PC-9 (cell line): Measurements from ENCODE around the gene RHOT1. TPM values are rescaled to one million over a fixed set of nuclear protein-coding genes. Genes with fewer than 3 reads are reported as not detected.
"Not testable (repeated sequence)": the region's sequence is repeated elsewhere in the genome, so short reads cannot be mapped to it uniquely, and the experiment has no call there.

Experiments used
- BruUV-seq: library from RNA; stranded (reverse); fragments of 400-500 nt; replicated peaks from 2 replicates; lab custom pipeline; 2021; lab: Mats Ljungman, UMichigan
- CTCF ChIA-PET: fragments of 300-600 bp; sonication (Branson Sonifier 250); formaldehyde crosslinking; loops from one replicate; lab custom pipeline; 2022; ENCODE audit warnings: antibody characterized with exemption; lab: Charles Lee
- POLR2A ChIA-PET: fragments of 300-600 bp; sonication (Branson Sonifier 250); formaldehyde crosslinking; loops from one replicate; lab custom pipeline; 2022; ENCODE audit warnings: antibody characterized with exemption; ENCODE audit not compliant: unreplicated experiment; lab: Charles Lee
- DNase-seq, 2 experiments: peaks; one replicate each; pipeline versions ENCODE4 v3.0.0 to v3.0.0-alpha.2; 2015 to 2022; ENCODE audit warnings: mixed read lengths in 1 of 2
- H2AFZ ChIP-seq: fragments of 200-600 bp; sonication (generic); 2 replicates; pipeline ENCODE4 v1.8.1; 2017; ENCODE audit warnings: antibody characterized with exemption
- H3F3A ChIP-seq: fragments of 200-600 bp; sonication (generic); 2 replicates; pipeline ENCODE4 v1.8.1; 2017; ENCODE audit warnings: antibody characterized with exemption, mild to moderate bottlenecking, low read depth; ENCODE audit not compliant: insufficient read depth
- H3K27ac ChIP-seq: fragments of 200-600 bp; sonication (generic); 2 replicates; pipeline ENCODE4 v1.6.1; 2016; ENCODE audit warnings: mixed run types
- H3K27me3 ChIP-seq: fragments of 200-600 bp; sonication (generic); 2 replicates; pipeline ENCODE4 v1.6.1; 2016; ENCODE audit warnings: low read depth, mixed run types; ENCODE audit not compliant: insufficient read depth
- H3K36me3 ChIP-seq: fragments of 200-600 bp; sonication (generic); 2 replicates; pipeline ENCODE4 v1.6.1; 2016; ENCODE audit warnings: low read depth, mixed run types
- H3K4me1 ChIP-seq: fragments of 200-600 bp; sonication (generic); replicated peaks from 2 replicates; pipeline ENCODE4 v1.6.1; 2016; ENCODE audit warnings: mixed run types; ENCODE audit not compliant: insufficient read depth
- H3K4me2 ChIP-seq: fragments of 200-600 bp; sonication (generic); 2 replicates; pipeline ENCODE4 v1.6.1; 2017; ENCODE audit warnings: mixed run types
- H3K4me3 ChIP-seq: fragments of 200-600 bp; sonication (generic); 2 replicates; pipeline ENCODE4 v1.6.1; 2016; ENCODE audit warnings: mixed run types
- H3K79me2 ChIP-seq: fragments of 200-600 bp; sonication (generic); 2 replicates; pipeline ENCODE4 v1.6.1; 2017; ENCODE audit warnings: low read depth, mixed run types
- H3K9me2 ChIP-seq: fragments of 200-600 bp; sonication (generic); 2 replicates; pipeline ENCODE4 v1.8.1; 2017; ENCODE audit warnings: mild to moderate bottlenecking; ENCODE audit not compliant: insufficient read depth
- H3K9me3 ChIP-seq: fragments of 200-600 bp; sonication (generic); 2 replicates; pipeline ENCODE4 v1.8.1; 2016; ENCODE audit warnings: low read depth; ENCODE audit not compliant: insufficient read depth
- H4K20me1 ChIP-seq: fragments of 200-600 bp; sonication (generic); 2 replicates; pipeline ENCODE4 v1.8.1; 2017; ENCODE audit not compliant: insufficient read depth
- EZH2 ChIP-seq: fragments of 200-600 bp; sonication (generic); IDR thresholded peaks from 2 replicates; pipeline ENCODE4 v1.8.0; 2017; ENCODE audit warnings: antibody characterized with exemption, low read depth
- intact Hi-C: fragments of 100-400 bp; cut with micrococcal nuclease; formaldehyde crosslinking; loops from one replicate; pipeline ENCODE4 v1.10.0; 2022; ENCODE audit not compliant: unreplicated experiment
- total RNA-seq: library from RNA; stranded (reverse); gene quantifications from 2 replicates; pipeline ENCODE4 v1.2.3, GENCODE V29; 2021
- TF ChIP-seq, protein P1 (sequence below): fragments of 200-600 bp; sonication (generic); conservative IDR thresholded peaks from 2 replicates; pipeline ENCODE4 v1.6.1; 2017; ENCODE audit warnings: mixed run types, antibody characterized with exemption, mild to moderate bottlenecking, moderate library complexity

RHOT1 gene
- total RNA-seq, 1 experiment from 2014 or later = 28.3 TPM

DNA sequence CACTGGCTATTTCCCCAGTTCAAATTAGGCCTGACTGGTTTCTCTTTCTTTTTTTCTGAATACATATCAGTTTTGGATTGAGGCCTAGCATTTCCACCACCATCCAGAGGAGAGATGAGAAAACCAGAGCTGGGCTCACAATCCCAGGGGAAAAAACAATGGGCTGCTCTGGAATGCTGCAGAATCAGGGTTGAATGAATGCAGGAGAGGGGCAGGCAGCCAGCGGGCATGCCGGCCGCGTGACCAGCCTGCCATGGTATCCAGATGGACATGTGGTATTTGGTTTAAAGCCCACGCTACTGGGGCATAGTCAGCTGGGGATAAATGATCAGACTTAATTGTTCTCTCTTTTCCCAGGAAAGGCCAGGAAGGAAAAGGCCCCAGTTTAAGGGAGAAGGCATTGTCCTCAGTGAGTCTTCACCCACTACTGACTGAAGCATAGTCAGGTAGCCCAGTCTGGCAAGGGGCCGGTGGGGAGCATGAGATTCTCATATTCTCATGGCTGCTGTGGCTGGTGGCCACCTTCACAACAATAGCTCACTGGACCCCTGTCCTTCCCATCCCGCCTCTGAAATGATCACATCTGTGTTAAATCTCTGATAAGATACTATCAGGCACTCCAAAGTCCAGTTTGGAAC lies 38.7 kb upstream of the RHOT1 start:
- Histone ChIP-seq H3K79me2 (no peaks in the 10 kb centered on the region), H4K20me1 (no peaks in the 10 kb centered on the region), H2AFZ (no peak overlapping the region), H3K4me2 (no peak overlapping the region), H3F3A (no peaks in the 10 kb centered on the region), H3K36me3 (no peaks in the 10 kb centered on the region), H3K27me3 (no peaks in the 10 kb centered on the region), H3K27ac (no peak overlapping the region), H3K9me2 (no peaks in the 10 kb centered on the region), H3K4me1 (no peaks in the 10 kb centered on the region), H3K9me3 (no peaks in the 10 kb centered on the region), H3K4me3 (no peak overlapping the region)
- ChIA-PET POLR2A (no interaction called here), CTCF (interaction anchor here (0.6 kb wide), 1 partner anchor 971 kb away, joined by 4 read pairs; no protein-coding TSS in a partner anchor)
- no peak for DNase-seq
- intact Hi-C loops = no loop called here
- TF ChIP-seq, protein P1, sequence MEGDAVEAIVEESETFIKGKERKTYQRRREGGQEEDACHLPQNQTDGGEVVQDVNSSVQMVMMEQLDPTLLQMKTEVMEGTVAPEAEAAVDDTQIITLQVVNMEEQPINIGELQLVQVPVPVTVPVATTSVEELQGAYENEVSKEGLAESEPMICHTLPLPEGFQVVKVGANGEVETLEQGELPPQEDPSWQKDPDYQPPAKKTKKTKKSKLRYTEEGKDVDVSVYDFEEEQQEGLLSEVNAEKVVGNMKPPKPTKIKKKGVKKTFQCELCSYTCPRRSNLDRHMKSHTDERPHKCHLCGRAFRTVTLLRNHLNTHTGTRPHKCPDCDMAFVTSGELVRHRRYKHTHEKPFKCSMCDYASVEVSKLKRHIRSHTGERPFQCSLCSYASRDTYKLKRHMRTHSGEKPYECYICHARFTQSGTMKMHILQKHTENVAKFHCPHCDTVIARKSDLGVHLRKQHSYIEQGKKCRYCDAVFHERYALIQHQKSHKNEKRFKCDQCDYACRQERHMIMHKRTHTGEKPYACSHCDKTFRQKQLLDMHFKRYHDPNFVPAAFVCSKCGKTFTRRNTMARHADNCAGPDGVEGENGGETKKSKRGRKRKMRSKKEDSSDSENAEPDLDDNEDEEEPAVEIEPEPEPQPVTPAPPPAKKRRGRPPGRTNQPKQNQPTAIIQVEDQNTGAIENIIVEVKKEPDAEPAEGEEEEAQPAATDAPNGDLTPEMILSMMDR = no peak
- TF ChIP-seq EZH2 = no peak
- no TSS peak for BruUV-seq

- no peak overlapping the region for H3K27ac ChIP-seq
- no peaks in the 10 kb centered on the region for H4K20me1 ChIP-seq
- H3K4me3 ChIP-seq = no peak overlapping the region
- no peak overlapping the region for H3K4me2 ChIP-seq
- no peak overlapping the region for H2AFZ ChIP-seq
- no peaks in the 10 kb centered on the region for H3K27me3 ChIP-seq
- ChIA-PET CTCF (no interaction called here), POLR2A (no interaction called here)
- BruUV-seq = no TSS peak
- no peaks in the 10 kb centered on the region for H3K36me3 ChIP-seq
- DNase-seq = no peak
- intact Hi-C loops = no loop called here
- H3K4me1 ChIP-seq = no peaks in the 10 kb centered on the region
- no peaks in the 10 kb centered on the region for H3F3A ChIP-seq
- H3K79me2 ChIP-seq = no peaks in the 10 kb centered on the region
- no peaks in the 10 kb centered on the region for H3K9me3 ChIP-seq
- TF ChIP-seq, protein P1 = no peak
- TF ChIP-seq EZH2 = no peak
- no peaks in the 10 kb centered on the region for H3K9me2 ChIP-seq
Measured at GRCh38 chr17:32104158-32104557, 38.1 kb upstream of the RHOT1 start.

GRCh38 chr17:32106471-32106981 lies 35.8 kb upstream of the RHOT1 start:
- H3F3A ChIP-seq, H3K4me3 ChIP-seq, H4K20me1 ChIP-seq, CTCF ChIA-PET, H3K27ac ChIP-seq, H3K4me1 ChIP-seq, intact Hi-C loops, H3K79me2 ChIP-seq, H2AFZ ChIP-seq, H3K27me3 ChIP-seq, H3K4me2 ChIP-seq, H3K9me3 ChIP-seq, BruUV-seq, H3K36me3 ChIP-seq, POLR2A ChIA-PET, DNase-seq, H3K9me2 ChIP-seq: not testable (repeated sequence)

DNA sequence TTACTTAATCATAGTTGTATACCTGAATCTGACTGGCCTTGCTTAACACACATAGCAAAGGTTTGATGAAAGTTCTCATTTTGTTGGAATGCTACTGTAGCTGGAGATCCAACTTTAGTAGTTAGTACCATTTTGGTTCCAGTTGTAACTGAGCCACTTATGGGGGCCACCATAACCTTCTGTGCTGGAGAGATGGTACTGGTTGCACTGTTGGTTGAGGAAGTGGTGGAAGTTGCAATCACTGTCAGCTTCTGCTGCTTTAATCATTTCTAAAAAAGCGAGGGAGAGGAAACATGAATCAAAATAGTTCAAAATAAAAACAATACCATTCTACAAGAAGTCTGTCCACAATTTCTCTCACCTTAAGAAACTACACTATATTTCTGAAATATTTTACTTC lies 35.1 kb upstream of the RHOT1 start:
- H4K20me1 ChIP-seq, H3K4me2 ChIP-seq, CTCF ChIA-PET, H3K36me3 ChIP-seq, POLR2A ChIA-PET, H3K9me3 ChIP-seq, H3F3A ChIP-seq, H3K9me2 ChIP-seq, H3K27me3 ChIP-seq, H3K4me1 ChIP-seq, H3K79me2 ChIP-seq, H3K4me3 ChIP-seq, intact Hi-C loops, DNase-seq, H2AFZ ChIP-seq, BruUV-seq, H3K27ac ChIP-seq: not testable (repeated sequence)
